Measurements from ENCODE around the gene CACNA1E. TPM values are rescaled to one million over a fixed set of nuclear protein-coding genes. Genes with fewer than 3 reads are reported as not detected.

CACNA1E gene
- total RNA-seq, 1 experiment from 2014 or later = 0.46 TPM

GRCh38 chr1:181490276-181490675 is 7.0 kb downstream of the CACNA1E start:
- Mint-ChIP-seq H3K4me3 (no peak overlapping the region), H3K36me3 (ENCODE audit: insufficient read depth in 1 of 3, low read depth in 3 of 3) (no peaks in the 10 kb centered on the region), H3K4me1 (peaks cover 11 to 14% of the 10 kb centered on the region in 2 experiments), H3K27me3 (ENCODE audit: low read depth) (peaks cover 62% of the 10 kb centered on the region), H3K9me3 (no peaks in the 10 kb centered on the region), H3K27ac (no peak overlapping the region)
- Histone ChIP-seq H2BK15ac (ENCODE audit: low read depth, low read length) (no peak overlapping the region), H2BK20ac (ENCODE audit: low read depth, low read length, poor library complexity, severe bottlenecking) (no peak overlapping the region), H3K79me1 (ENCODE audit: insufficient read depth, low read depth, low read length, poor library complexity, severe bottlenecking) (no peaks in the 10 kb centered on the region), H3K14ac (ENCODE audit: insufficient read depth, low read length) (no peak overlapping the region), H4K91ac (ENCODE audit: insufficient read length, low read depth, low read length) (no peak overlapping the region), H3T11ph (ENCODE audit: low read length) (no peak overlapping the region), H3K18ac (ENCODE audit: insufficient read length, low read depth, low read length) (no peak overlapping the region), H2BK12ac (ENCODE audit: insufficient read length, low read depth, low read length) (no peak overlapping the region), H2AK5ac (ENCODE audit: insufficient read length, low read length) (no peak overlapping the region), H2BK5ac (ENCODE audit: insufficient read length, low read length) (no peak overlapping the region), H3K23ac (ENCODE audit: insufficient read length, low read depth, low read length) (no peak overlapping the region), H3K23me2 (ENCODE audit: insufficient read length, low read depth, low read length, poor library complexity, severe bottlenecking) (no peaks in the 10 kb centered on the region), H3K56ac (ENCODE audit: insufficient read length, low read depth, low read length) (no peak overlapping the region), H3K4ac (ENCODE audit: low read depth, low read length) (no peak overlapping the region), H2BK120ac (ENCODE audit: low read depth, low read length, poor library complexity, severe bottlenecking) (no peak overlapping the region), H3K27ac (ENCODE audit: insufficient read length, low read depth, low read length) (no peak overlapping the region), H2AFZ (ENCODE audit: low read length) (no peak overlapping the region), H4K8ac (replicated peaks; ENCODE audit: insufficient read length, low read depth, low read length) (no peak overlapping the region), H4K5ac (ENCODE audit: insufficient read length, low read depth, low read length) (no peak overlapping the region), H3K79me2 (ENCODE audit: insufficient read depth, low read length) (no peaks in the 10 kb centered on the region), H3K27me3 (ENCODE audit: insufficient read depth, low read length) (peaks cover 13% of the 10 kb centered on the region; the same call in 1 of the 2 replicates), H3K9me3 (ENCODE audit: control insufficient read depth, low read depth, low read length) (no peaks in the 10 kb centered on the region), H4K20me1 (ENCODE audit: control insufficient read depth, insufficient read depth, insufficient read length) (no peaks in the 10 kb centered on the region), H3K4me1 (ENCODE audit: insufficient read depth, low read length) (no peaks in the 10 kb centered on the region), H3K9ac (ENCODE audit: extremely low read depth, insufficient read length, low read length) (no peak overlapping the region), H3K4me2 (ENCODE audit: insufficient read depth, insufficient read length, low read length) (no peak overlapping the region)
- no peak for DNase-seq
- WGBS (ENCODE audit: extremely low coverage, insufficient read length, low lambda C conversion rate) = no CpG with 5 or more reads among the region's 2 CpGs
- no peak for TF ChIP-seq CTCF (conservative IDR thresholded peaks at IDR 0.05)
